Activated CD8-positive, alpha-beta T cell treated with anti-CD3 and anti-CD28 coated beads for 36 hours (primary cell): ENCODE data around the gene CMTM7. TPM values are rescaled to one million over a fixed set of nuclear protein-coding genes. Genes with fewer than 3 reads are reported as not detected.
"Not testable (repeated sequence)": the region's sequence is repeated elsewhere in the genome, so short reads cannot be mapped to it uniquely, and the experiment has no call there.

ENCODE experiments used
- ATAC-seq: fragments of 200-7000 bp; cut with Tn5 transposase; one replicate; pipeline ENCODE4 v1.10.0; 2021; ENCODE audit warnings: mild to moderate bottlenecking, moderate library complexity
- CTCF ChIA-PET: fragments of 350-600 bp; sonication (Branson Sonifier 250); formaldehyde crosslinking; loops from one replicate; lab custom pipeline; 2021; ENCODE audit warnings: antibody characterized with exemption; lab: Charles Lee
- POLR2A ChIA-PET: fragments of 350-600 bp; sonication (Branson Sonifier 250); formaldehyde crosslinking; loops from one replicate; lab custom pipeline; 2021; ENCODE audit warnings: antibody characterized with exemption; lab: Charles Lee
- DNase-seq: peaks from one replicate; pipeline ENCODE4 v3.0.0-alpha.2; 2020
- H3K27ac Mint-ChIP-seq: one replicate; pipeline ENCODE4 v1.8.0; 2021; ENCODE audit warnings: mild to moderate bottlenecking, mixed read lengths
- H3K27me3 Mint-ChIP-seq: one replicate; pipeline ENCODE4 v1.8.0; 2021; ENCODE audit warnings: mixed read lengths
- H3K36me3 Mint-ChIP-seq: one replicate; pipeline ENCODE4 v1.8.0; 2021; ENCODE audit warnings: low read depth, mixed read lengths
- H3K4me1 Mint-ChIP-seq: one replicate; pipeline ENCODE4 v1.8.0; 2021; ENCODE audit warnings: low read depth, mixed read lengths
- H3K4me3 Mint-ChIP-seq: one replicate; pipeline ENCODE4 v1.8.0; 2021; ENCODE audit warnings: mild to moderate bottlenecking, moderate library complexity, mixed read lengths
- H3K9me3 Mint-ChIP-seq: one replicate; pipeline ENCODE4 v1.8.0; 2021; ENCODE audit warnings: mixed read lengths
- CTCF ChIP-seq: fragments of 200-600 bp; IDR thresholded peaks from one replicate; pipeline ENCODE4 v1.8.0; 2022; ENCODE audit warnings: antibody characterized with exemption, mild to moderate bottlenecking
- intact Hi-C: fragments of 100-400 bp; cut with micrococcal nuclease; formaldehyde crosslinking; loops from one replicate; pipeline ENCODE4 v1.10.0; 2022
- total RNA-seq, 2 experiments: library from RNA; stranded (reverse); gene quantifications; one replicate each; pipeline ENCODE4 v1.2.3, GENCODE V29; 2021

Gene CMTM7
- total RNA-seq, 2 experiments from 2014 or later, result 36.1 to 37.2 TPM

- ChIA-PET CTCF (interaction anchor here (0.6 to 5.5 kb wide), 57 partner anchors 8 to 448 kb away, joined by 3 to 149 read pairs (median 5); partner anchors contain the start of genes CMTM7 and CMTM8), POLR2A (interaction anchor here (0.6 to 2.6 kb wide), 8 partner anchors 8 to 218 kb away, joined by 3 to 14 read pairs (median 5); no protein-coding TSS in a partner anchor)
- H3K4me1 Mint-ChIP-seq, result peaks cover 37% of the 10 kb centered on the region
- no peaks in the 10 kb centered on the region for H3K9me3 Mint-ChIP-seq
- intact Hi-C loops, result loop anchor here (5.0 kb wide), 1 partner anchor 40 kb away; no protein-coding TSS in a partner anchor
- peaks cover 8% of the 10 kb centered on the region for H3K36me3 Mint-ChIP-seq
- H3K4me3 Mint-ChIP-seq, result no peak overlapping the region
- ATAC-seq, result peak; percentile 84
- no peaks in the 10 kb centered on the region for H3K27me3 Mint-ChIP-seq
- TF ChIP-seq CTCF, result peak; percentile 97
- DNase-seq, result peak; percentile 69
- H3K27ac Mint-ChIP-seq, result no peak overlapping the region
These were observed 75.8 kb downstream of the CMTM7 start for GRCh38 chr3:32467333-32468070.

GRCh38 chr3:32469151-32469874 lies 77.7 kb downstream of the CMTM7 start:
- no peaks in the 10 kb centered on the region for H3K27me3 Mint-ChIP-seq
- peak overlapping the region; percentile 21 for H3K27ac Mint-ChIP-seq
- no peak overlapping the region for H3K4me3 Mint-ChIP-seq
- H3K4me1 Mint-ChIP-seq, result peaks cover 42% of the 10 kb centered on the region
- H3K9me3 Mint-ChIP-seq, result no peaks in the 10 kb centered on the region
- ATAC-seq, result no peak
- peaks cover 14% of the 10 kb centered on the region for H3K36me3 Mint-ChIP-seq
- TF ChIP-seq CTCF, result no peak
- CTCF ChIA-PET, result interaction anchor here (0.7 to 5.5 kb wide), 15 partner anchors 8 to 262 kb away, joined by 3 to 149 read pairs (median 17); no protein-coding TSS in a partner anchor
- DNase-seq, result no peak
- POLR2A ChIA-PET, result interaction anchor here (1.0 to 2.6 kb wide), 5 partner anchors 10 to 45 kb away, joined by 3 to 14 read pairs (median 3); no protein-coding TSS in a partner anchor
- intact Hi-C loops, result loop anchor here (5.0 kb wide), 1 partner anchor 42 kb away; no protein-coding TSS in a partner anchor

DNA sequence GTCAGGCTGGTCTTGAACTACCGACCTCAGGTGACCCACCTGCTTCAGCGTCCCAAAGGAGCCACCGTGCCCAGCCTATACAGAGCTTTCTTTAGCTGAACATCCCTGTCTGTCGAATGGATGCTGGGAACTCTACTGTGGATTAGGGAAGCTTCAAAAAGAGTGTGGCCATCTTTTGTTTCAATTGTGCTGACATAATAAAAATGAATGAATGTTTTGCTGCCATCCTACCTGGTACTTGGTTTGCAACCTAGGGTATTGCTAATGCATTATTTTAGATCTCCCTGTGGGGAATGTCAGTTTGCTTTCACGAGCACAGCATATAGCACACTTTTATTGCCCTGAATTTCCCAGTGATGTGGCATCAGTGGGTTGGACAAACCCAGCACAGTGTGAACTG lies 78.7 kb downstream of the CMTM7 start:
- ChIA-PET POLR2A (interaction anchor here (0.6 to 1.2 kb wide), 4 partner anchors 15 to 1394 kb away, joined by 3 read pairs; no protein-coding TSS in a partner anchor), CTCF (interaction anchor here (0.7 to 5.5 kb wide), 6 partner anchors 9 to 96 kb away, joined by 3 to 149 read pairs (median 30); no protein-coding TSS in a partner anchor)
- ATAC-seq, result no peak
- no peak for DNase-seq
- Mint-ChIP-seq H3K4me1 (peaks cover 41% of the 10 kb centered on the region), H3K27me3 (no peaks in the 10 kb centered on the region), H3K4me3 (no peak overlapping the region), H3K9me3 (no peaks in the 10 kb centered on the region), H3K36me3 (peaks cover 16% of the 10 kb centered on the region), H3K27ac (no peak overlapping the region)
- intact Hi-C loops, result no loop called here
- TF ChIP-seq CTCF, result no peak

- peak overlapping the region; percentile 13 for H3K27ac Mint-ChIP-seq
- POLR2A ChIA-PET, result interaction anchor here (0.7 to 0.9 kb wide), 2 partner anchors 11 to 21 kb away, joined by 3 read pairs; no protein-coding TSS in a partner anchor
- CTCF ChIA-PET, result interaction anchor here (5.5 kb wide), 1 partner anchor 97 kb away, joined by 149 read pairs; no protein-coding TSS in a partner anchor
- H3K27me3 Mint-ChIP-seq, result no peaks in the 10 kb centered on the region
- no peak for ATAC-seq
- H3K4me3 Mint-ChIP-seq, result no peak overlapping the region
- H3K9me3 Mint-ChIP-seq, result no peaks in the 10 kb centered on the region
- intact Hi-C loops, result no loop called here
- DNase-seq, result no peak
- peaks cover 16% of the 10 kb centered on the region for H3K36me3 Mint-ChIP-seq
- TF ChIP-seq CTCF, result no peak
- peaks cover 38% of the 10 kb centered on the region for H3K4me1 Mint-ChIP-seq
These were observed 79.6 kb downstream of the CMTM7 start for GRCh38 chr3:32471246-32471645.

DNA sequence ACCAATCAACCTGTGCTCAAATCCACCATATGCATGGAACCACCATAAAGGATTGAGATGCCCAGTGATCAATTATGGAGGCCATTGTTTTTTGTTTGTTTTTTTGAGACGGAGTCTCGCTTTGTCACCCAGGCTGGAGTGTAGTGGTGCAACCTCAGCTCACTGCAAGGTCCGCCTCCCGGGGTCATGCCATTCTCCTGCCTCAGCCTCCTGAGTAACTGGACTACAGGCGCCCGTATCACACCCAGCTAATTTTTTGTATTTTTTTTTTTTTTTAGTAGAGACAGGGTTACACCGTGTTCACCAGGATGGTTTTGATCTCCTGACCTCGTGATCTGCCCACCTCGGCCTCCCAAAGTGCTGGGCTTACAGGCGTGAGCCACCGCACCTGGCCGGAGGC lies 80.5 kb downstream of the CMTM7 start:
- POLR2A ChIA-PET, H3K4me3 Mint-ChIP-seq, ATAC-seq, H3K9me3 Mint-ChIP-seq, intact Hi-C loops, DNase-seq, H3K27ac Mint-ChIP-seq, H3K27me3 Mint-ChIP-seq: not testable (repeated sequence)
- Mint-ChIP-seq H3K36me3 (peaks cover 21% of the 10 kb centered on the region), H3K4me1 (peaks cover 42% of the 10 kb centered on the region)
- CTCF ChIA-PET, result interaction anchor here (1.2 to 4.0 kb wide), 2 partner anchors 89 to 97 kb away, joined by 3 to 23 read pairs; no protein-coding TSS in a partner anchor
